ENCODE results near the gene BATF3. TPM values are rescaled to one million over a fixed set of nuclear protein-coding genes. Genes with fewer than 3 reads are reported as not detected.

BATF3 gene
- total and polyA plus RNA-seq, 4 experiments from 2014 or later = 0.42 to 1.0 (median 0.64) TPM; not detected in 1

GRCh38 chr1:212703991-212704564 is 4.4 kb upstream of the BATF3 start:
- Mint-ChIP-seq H3K9me3 (no peaks in the 10 kb centered on the region), H3K27me3 (no peaks in the 10 kb centered on the region), H3K27ac (peak overlapping the region in 4 of 7 donors; percentile 1 to 88 (median 58)), H3K36me3 (no peaks in the 10 kb centered on the region), H3K4me1 (peaks cover 20 to 34% (median 25%) of the 10 kb centered on the region in 4 donors), H3K4me3 (no peak overlapping the region)
- peaks cover 21% of the 10 kb centered on the region for H3K4me1 ChIP-seq (ENCODE audit: insufficient read depth, low read length)
- no peaks in the 10 kb centered on the region for H3K27me3 ChIP-seq (ENCODE audit: insufficient read depth, low read length)
- H3K27ac ChIP-seq (ENCODE audit: low read depth, low read length) = no peak overlapping the region
- H3K4me3 ChIP-seq (ENCODE audit: low read length in 2 of 2) = no peak overlapping the region
- no peaks in the 10 kb centered on the region for H3K36me3 ChIP-seq (ENCODE audit: insufficient read depth, low read length)
- intact Hi-C loops (cut with micrococcal nuclease) = no loop called here
- ChIA-PET POLR2A (ENCODE audit: partially characterized antibody) (no interaction called here), CTCF (ENCODE audit: partially characterized antibody) (no interaction called here)
- no peak for DNase-seq
- no peaks in the 10 kb centered on the region for H3K9me3 ChIP-seq (ENCODE audit: control insufficient read depth in 1 of 2, low read length in 2 of 2)

- no peak for DNase-seq
Observed at GRCh38 chr1:212702672-212703071, 3.0 kb upstream of the BATF3 start.

GRCh38 chr1:212701910-212702309 is 2.3 kb upstream of the BATF3 start:
- no peaks in the 10 kb centered on the region for H3K27me3 ChIP-seq (ENCODE audit: insufficient read depth, low read length)
- CTCF ChIA-PET (ENCODE audit: partially characterized antibody) = interaction anchor here (1.1 to 2.1 kb wide), 9 partner anchors 14 to 89 kb away, joined by 3 to 11 read pairs (median 4); partner anchors contain the start of gene NSL1
- no peak for DNase-seq
- Mint-ChIP-seq H3K9me3 (no peaks in the 10 kb centered on the region), H3K4me1 (peaks cover 33 to 54% (median 41%) of the 10 kb centered on the region in 4 donors), H3K27ac (peak overlapping the region in 6 of 7 donors; percentile 6 to 94 (median 63)), H3K36me3 (peaks cover 0 to 2% of the 10 kb centered on the region in 2 donors), H3K4me3 (peak overlapping the region in 4 of 8 donors; percentile 89 to 95 (median 90)), H3K27me3 (no peaks in the 10 kb centered on the region)
- peaks cover 42% of the 10 kb centered on the region for H3K4me1 ChIP-seq (ENCODE audit: insufficient read depth, low read length)
- H3K4me3 ChIP-seq (ENCODE audit: low read length in 2 of 2) = no peak overlapping the region
- POLR2A ChIA-PET (ENCODE audit: partially characterized antibody) = interaction anchor here (0.6 to 1.7 kb wide), 2 partner anchors 8 to 18 kb away, joined by 3 to 4 read pairs; no protein-coding TSS in a partner anchor
- no peak overlapping the region for H3K27ac ChIP-seq (ENCODE audit: low read depth, low read length)
- H3K36me3 ChIP-seq (ENCODE audit: insufficient read depth, low read length) = no peaks in the 10 kb centered on the region
- no peaks in the 10 kb centered on the region for H3K9me3 ChIP-seq (ENCODE audit: control insufficient read depth in 1 of 2, low read length in 2 of 2)
- intact Hi-C loops (cut with micrococcal nuclease) = loop anchor here (2.0 kb wide), 1 partner anchor 49 kb away; no protein-coding TSS in a partner anchor

More at GRCh38 chr1:212702672-212703071, 3.0 kb upstream of the BATF3 start:
- H3K9me3 ChIP-seq (ENCODE audit: control insufficient read depth in 1 of 2, low read length in 2 of 2) = no peaks in the 10 kb centered on the region
- H3K27ac Mint-ChIP-seq = peak overlapping the region in 6 of 7 donors; percentile 12 to 84 (median 52)
- no peaks in the 10 kb centered on the region for H3K9me3 Mint-ChIP-seq
- no peaks in the 10 kb centered on the region for H3K27me3 ChIP-seq (ENCODE audit: insufficient read depth, low read length)
- H3K36me3 ChIP-seq (ENCODE audit: insufficient read depth, low read length) = no peaks in the 10 kb centered on the region
- no peaks in the 10 kb centered on the region for H3K27me3 Mint-ChIP-seq
- CTCF ChIA-PET (ENCODE audit: partially characterized antibody) = interaction anchor here (0.9 kb wide), 1 partner anchor 18 kb away, joined by 3 read pairs; no protein-coding TSS in a partner anchor
- peaks cover 35% of the 10 kb centered on the region for H3K4me1 ChIP-seq (ENCODE audit: insufficient read depth, low read length)
- no peak overlapping the region for H3K27ac ChIP-seq (ENCODE audit: low read depth, low read length)
- intact Hi-C loops (cut with micrococcal nuclease) = no loop called here
- H3K4me1 Mint-ChIP-seq = peaks cover 29 to 47% (median 36%) of the 10 kb centered on the region in 4 donors
- peak overlapping the region in 2 of 8 donors; percentile 19 to 36 for H3K4me3 Mint-ChIP-seq
- POLR2A ChIA-PET (ENCODE audit: partially characterized antibody) = no interaction called here
- peaks cover 0 to 2% of the 10 kb centered on the region in 2 donors for H3K36me3 Mint-ChIP-seq
- H3K4me3 ChIP-seq (ENCODE audit: low read length in 2 of 2) = no peak overlapping the region

- H3K27ac ChIP-seq (ENCODE audit: low read depth, low read length) = peak overlapping the region; percentile 57
- peaks cover 36 to 59% (median 45%) of the 10 kb centered on the region in 4 donors for H3K4me1 Mint-ChIP-seq
Observed at GRCh38 chr1:212700892-212701819, 1.5 kb upstream of the BATF3 start.

GRCh38 chr1:212700223-212700891 is 717 bp upstream of the BATF3 start:
- Histone ChIP-seq H3K27ac (ENCODE audit: low read depth, low read length) (peak overlapping the region; percentile 57), H3K36me3 (ENCODE audit: insufficient read depth, low read length) (no peaks in the 10 kb centered on the region), H3K27me3 (ENCODE audit: insufficient read depth, low read length) (no peaks in the 10 kb centered on the region), H3K9me3 (ENCODE audit: control insufficient read depth in 1 of 2, low read length in 2 of 2) (no peaks in the 10 kb centered on the region), H3K4me3 (ENCODE audit: low read length in 2 of 2) (peak overlapping the region; percentile 20 to 49), H3K4me1 (ENCODE audit: insufficient read depth, low read length) (peaks cover 42% of the 10 kb centered on the region)
- Mint-ChIP-seq H3K27me3 (no peaks in the 10 kb centered on the region), H3K27ac (peak overlapping the region; percentile 83 to 94 (median 90)), H3K4me3 (peak overlapping the region; percentile 86 to 95 (median 90)), H3K36me3 (peaks cover 0 to 2% of the 10 kb centered on the region in 2 donors), H3K4me1 (peaks cover 36 to 64% (median 49%) of the 10 kb centered on the region in 4 donors), H3K9me3 (peaks cover 0 to 2% (median 0%) of the 10 kb centered on the region in 8 donors)
- ChIA-PET POLR2A (ENCODE audit: partially characterized antibody) (interaction anchor here (0.6 to 1.7 kb wide), 4 partner anchors 16 to 158 kb away, joined by 3 to 4 read pairs (median 4); partner anchors contain the start of gene FLVCR1), CTCF (ENCODE audit: partially characterized antibody) (interaction anchor here (1.8 to 2.1 kb wide), 3 partner anchors 35 to 81 kb away, joined by 5 to 11 read pairs (median 9); no protein-coding TSS in a partner anchor)
- intact Hi-C loops (cut with micrococcal nuclease) = loop anchor here (2.0 kb wide), 1 partner anchor 50 kb away; no protein-coding TSS in a partner anchor
- peak; percentile 29 to 81 (median 57) for DNase-seq

More at GRCh38 chr1:212700892-212701819, 1.5 kb upstream of the BATF3 start:
- peak overlapping the region; percentile 86 to 95 (median 90) for H3K4me3 Mint-ChIP-seq
- Histone ChIP-seq H3K4me1 (ENCODE audit: insufficient read depth, low read length) (peaks cover 42% of the 10 kb centered on the region), H3K4me3 (ENCODE audit: low read length in 2 of 2) (peak overlapping the region in 1 of 2 donors; percentile 49), H3K36me3 (ENCODE audit: insufficient read depth, low read length) (no peaks in the 10 kb centered on the region), H3K27me3 (ENCODE audit: insufficient read depth, low read length) (no peaks in the 10 kb centered on the region), H3K9me3 (ENCODE audit: control insufficient read depth in 1 of 2, low read length in 2 of 2) (no peaks in the 10 kb centered on the region)
- peak overlapping the region; percentile 83 to 94 (median 90) for H3K27ac Mint-ChIP-seq
- peak in 2 of 5 donors; percentile 12 to 19 for DNase-seq
- no peaks in the 10 kb centered on the region for H3K27me3 Mint-ChIP-seq
- ChIA-PET CTCF (ENCODE audit: partially characterized antibody) (interaction anchor here (0.8 to 2.1 kb wide), 10 partner anchors 15 to 224 kb away, joined by 3 to 11 read pairs (median 4); partner anchors contain the start of gene NSL1), POLR2A (ENCODE audit: partially characterized antibody) (interaction anchor here (0.6 to 1.7 kb wide), 6 partner anchors 9 to 157 kb away, joined by 3 to 4 read pairs (median 4); partner anchors contain the start of gene FLVCR1)
- peaks cover 0 to 1% (median 0%) of the 10 kb centered on the region in 8 donors for H3K9me3 Mint-ChIP-seq
- peaks cover 0 to 2% of the 10 kb centered on the region in 2 donors for H3K36me3 Mint-ChIP-seq
- intact Hi-C loops (cut with micrococcal nuclease) = loop anchor here (2.0 kb wide), 1 partner anchor 50 kb away; no protein-coding TSS in a partner anchor

- peaks cover 0 to 2% (median 0%) of the 10 kb centered on the region in 8 donors for H3K9me3 Mint-ChIP-seq
- ChIA-PET CTCF (ENCODE audit: partially characterized antibody) (interaction anchor here (1.2 to 1.5 kb wide), 2 partner anchors 15 to 296 kb away, joined by 4 to 6 read pairs; no protein-coding TSS in a partner anchor), POLR2A (ENCODE audit: partially characterized antibody) (interaction anchor here (0.9 kb wide), 1 partner anchor 34 kb away, joined by 3 read pairs; no protein-coding TSS in a partner anchor)
- Histone ChIP-seq H3K9me3 (ENCODE audit: control insufficient read depth in 1 of 2, low read length in 2 of 2) (no peaks in the 10 kb centered on the region), H3K36me3 (ENCODE audit: insufficient read depth, low read length) (no peaks in the 10 kb centered on the region), H3K27ac (ENCODE audit: low read depth, low read length) (no peak overlapping the region), H3K27me3 (ENCODE audit: insufficient read depth, low read length) (no peaks in the 10 kb centered on the region), H3K4me1 (ENCODE audit: insufficient read depth, low read length) (peaks cover 42% of the 10 kb centered on the region), H3K4me3 (ENCODE audit: low read length in 2 of 2) (peak overlapping the region; percentile 13 to 46)
- peak overlapping the region in 6 of 7 donors; percentile 11 to 87 (median 78) for H3K27ac Mint-ChIP-seq
- intact Hi-C loops (cut with micrococcal nuclease) = loop anchor here (1.0 to 2.0 kb wide), 2 partner anchors 83 to 140 kb away; no protein-coding TSS in a partner anchor
- no peaks in the 10 kb centered on the region for H3K27me3 Mint-ChIP-seq
- H3K36me3 Mint-ChIP-seq = peaks cover 0 to 2% of the 10 kb centered on the region in 2 donors
- peaks cover 34 to 61% (median 49%) of the 10 kb centered on the region in 4 donors for H3K4me1 Mint-ChIP-seq
- DNase-seq = peak; percentile 29 to 56 (median 35)
- peak overlapping the region; percentile 86 to 90 (median 88) for H3K4me3 Mint-ChIP-seq
Observed at GRCh38 chr1:212699104-212699624, 476 bp downstream of the BATF3 start.

Data from CD4-positive, alpha-beta memory T cell (primary cell).